Cardiac muscle cell (in vitro differentiated cells and primary cell): ENCODE data around the gene ECHS1. TPM values are rescaled to one million over a fixed set of nuclear protein-coding genes. Genes with fewer than 3 reads are reported as not detected.
"Not testable (repeated sequence)": the region's sequence is repeated elsewhere in the genome, so short reads cannot be mapped to it uniquely, and the experiment has no call there.

Experiments
- DNase-seq, 2 donors: peaks; one replicate each; pipeline versions ENCODE4 v3.0.0 to v3.0.0-alpha.2; 2010 to 2017; ENCODE audit warnings: low read depth in 1 of 2, low spot score in 1 of 2
- H3K27ac ChIP-seq: fragments of 200-600 bp; sonication (generic); 2 replicates; pipeline ENCODE4 v1.5.1; 2016
- H3K27me3 ChIP-seq: fragments of 200-600 bp; sonication (generic); 2 replicates; pipeline ENCODE4 v1.6.0; 2016; ENCODE audit warnings: control low read depth
- H3K36me3 ChIP-seq: fragments of 200-600 bp; sonication (generic); 2 replicates; pipeline ENCODE4 v1.5.1; 2016; ENCODE audit warnings: control low read depth
- H3K4me1 ChIP-seq: fragments of 200-600 bp; sonication (generic); 2 replicates; pipeline ENCODE4 v1.8.1; 2017; ENCODE audit warnings: low read depth, mild to moderate bottlenecking, mixed run types
- H3K4me3 ChIP-seq: fragments of 200-600 bp; sonication (generic); 2 replicates; pipeline ENCODE4 v1.5.1; 2016; ENCODE audit warnings: mild to moderate bottlenecking
- H3K9me3 ChIP-seq: fragments of 200-600 bp; sonication (generic); 2 replicates; pipeline ENCODE4 v1.5.1; 2017; ENCODE audit warnings: low read depth, mild to moderate bottlenecking, control low read depth
- polyA plus RNA-seq: library from polyadenylated mRNA; unstranded; fragments of >200 nt; fragmentation: Nextera tagmentation; extraction: Ambion mirVana; gene quantifications from 2 replicates; pipeline ENCODE4 v1.2.1, GENCODE V29; 2016
- total RNA-seq: library from RNA; depleted of rRNA; stranded (reverse); fragments of >200 nt; gene quantifications from 2 replicates; pipeline ENCODE4 v1.2.3, GENCODE V29; 2016
- TF ChIP-seq, protein P1 (sequence below): IDR thresholded peaks from 2 replicates; pipeline ENCODE4 v1.5.1; 2012; ENCODE audit warnings: low read depth, mild to moderate bottlenecking, low read length

Gene ECHS1
- total and polyA plus RNA-seq, 2 experiments from 2014 or later = 111 to 243 TPM

DNA sequence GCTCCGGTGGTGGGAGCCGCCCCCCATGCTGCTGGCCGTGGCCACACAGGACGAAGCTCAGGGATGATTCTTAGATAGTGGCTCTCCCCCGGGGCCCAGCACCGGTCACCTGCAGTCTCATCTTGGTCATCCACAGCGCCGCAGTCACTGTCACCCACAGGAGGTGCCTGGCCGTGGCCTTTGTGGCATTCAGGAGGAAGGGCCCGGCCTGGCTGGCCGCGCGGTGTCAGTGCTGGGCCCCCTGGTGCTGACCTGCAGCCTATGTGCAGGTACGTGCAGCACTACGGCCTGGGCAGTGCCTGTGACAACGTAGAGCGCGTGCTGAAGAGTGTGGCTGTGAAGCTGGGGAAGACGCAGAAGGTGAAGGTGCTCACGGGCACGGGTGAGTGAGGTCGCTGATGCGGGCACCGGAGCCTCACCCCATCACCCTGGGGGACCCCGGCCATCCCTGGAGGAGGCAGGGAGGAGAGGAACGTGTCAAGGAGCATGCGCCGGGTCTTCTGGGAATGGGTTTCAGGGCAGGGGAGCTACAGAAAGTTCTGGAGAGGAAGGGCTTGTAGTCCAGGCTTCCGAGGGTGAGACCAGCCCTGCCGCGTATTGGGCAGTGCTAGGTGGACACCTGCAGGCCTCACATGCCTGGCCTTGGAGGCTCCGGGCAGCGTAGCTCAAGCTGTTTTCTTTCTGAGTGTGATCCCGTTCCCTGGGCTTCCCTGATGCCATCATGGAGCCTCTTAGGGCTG is 46.2 kb upstream of the ECHS1 start:
- H3K36me3 ChIP-seq = peaks cover 3% of the 10 kb centered on the region
- H3K4me3 ChIP-seq = no peak overlapping the region
- H3K9me3 ChIP-seq = no peaks in the 10 kb centered on the region
- no peaks in the 10 kb centered on the region for H3K4me1 ChIP-seq
- H3K27ac ChIP-seq = no peak overlapping the region
- DNase-seq = no peak
- TF ChIP-seq, protein P1, sequence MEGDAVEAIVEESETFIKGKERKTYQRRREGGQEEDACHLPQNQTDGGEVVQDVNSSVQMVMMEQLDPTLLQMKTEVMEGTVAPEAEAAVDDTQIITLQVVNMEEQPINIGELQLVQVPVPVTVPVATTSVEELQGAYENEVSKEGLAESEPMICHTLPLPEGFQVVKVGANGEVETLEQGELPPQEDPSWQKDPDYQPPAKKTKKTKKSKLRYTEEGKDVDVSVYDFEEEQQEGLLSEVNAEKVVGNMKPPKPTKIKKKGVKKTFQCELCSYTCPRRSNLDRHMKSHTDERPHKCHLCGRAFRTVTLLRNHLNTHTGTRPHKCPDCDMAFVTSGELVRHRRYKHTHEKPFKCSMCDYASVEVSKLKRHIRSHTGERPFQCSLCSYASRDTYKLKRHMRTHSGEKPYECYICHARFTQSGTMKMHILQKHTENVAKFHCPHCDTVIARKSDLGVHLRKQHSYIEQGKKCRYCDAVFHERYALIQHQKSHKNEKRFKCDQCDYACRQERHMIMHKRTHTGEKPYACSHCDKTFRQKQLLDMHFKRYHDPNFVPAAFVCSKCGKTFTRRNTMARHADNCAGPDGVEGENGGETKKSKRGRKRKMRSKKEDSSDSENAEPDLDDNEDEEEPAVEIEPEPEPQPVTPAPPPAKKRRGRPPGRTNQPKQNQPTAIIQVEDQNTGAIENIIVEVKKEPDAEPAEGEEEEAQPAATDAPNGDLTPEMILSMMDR = no peak
- H3K27me3 ChIP-seq = peaks cover 13% of the 10 kb centered on the region

DNA sequence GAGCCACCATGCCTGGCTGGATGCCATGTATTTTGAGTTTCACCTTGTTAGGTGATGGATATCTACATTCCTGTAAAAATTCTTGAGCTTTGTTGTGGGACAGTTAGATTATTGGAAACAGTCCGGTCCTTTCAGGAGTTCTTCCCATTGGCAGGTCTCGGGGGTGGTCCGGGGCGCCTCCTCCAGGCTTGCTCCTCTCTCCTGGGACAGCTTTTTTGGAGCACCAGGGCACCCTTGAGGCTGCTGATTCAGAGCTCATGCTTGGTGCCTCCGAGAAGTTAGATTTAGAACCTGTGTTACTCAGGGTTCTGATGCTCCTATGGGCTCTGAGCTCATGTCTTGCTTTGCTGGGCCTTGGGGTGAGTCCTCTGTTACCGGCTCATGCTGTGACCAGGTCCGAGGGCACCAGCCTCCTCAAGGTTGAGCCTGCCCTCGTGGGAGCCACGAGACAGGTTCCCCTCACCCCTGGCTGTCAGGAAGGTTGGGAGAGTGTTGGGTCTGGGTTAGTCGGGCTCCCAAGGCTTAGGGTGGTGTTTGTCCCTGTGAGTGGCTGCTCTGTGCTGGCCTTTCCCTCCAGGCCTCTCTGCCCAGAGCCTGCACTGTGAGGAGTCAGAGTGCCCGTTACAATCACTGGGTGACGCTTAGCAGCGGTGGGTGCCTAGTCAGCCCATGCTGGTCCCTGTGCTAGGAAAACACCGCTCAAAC is 45.3 kb upstream of the ECHS1 start:
- Histone ChIP-seq H3K27ac (no peak overlapping the region), H3K36me3 (peaks cover 3% of the 10 kb centered on the region), H3K27me3 (peaks cover 10% of the 10 kb centered on the region), H3K9me3 (no peaks in the 10 kb centered on the region), H3K4me1 (no peaks in the 10 kb centered on the region), H3K4me3 (no peak overlapping the region)
- no peak for DNase-seq
- TF ChIP-seq, protein P1 = no peak

DNA sequence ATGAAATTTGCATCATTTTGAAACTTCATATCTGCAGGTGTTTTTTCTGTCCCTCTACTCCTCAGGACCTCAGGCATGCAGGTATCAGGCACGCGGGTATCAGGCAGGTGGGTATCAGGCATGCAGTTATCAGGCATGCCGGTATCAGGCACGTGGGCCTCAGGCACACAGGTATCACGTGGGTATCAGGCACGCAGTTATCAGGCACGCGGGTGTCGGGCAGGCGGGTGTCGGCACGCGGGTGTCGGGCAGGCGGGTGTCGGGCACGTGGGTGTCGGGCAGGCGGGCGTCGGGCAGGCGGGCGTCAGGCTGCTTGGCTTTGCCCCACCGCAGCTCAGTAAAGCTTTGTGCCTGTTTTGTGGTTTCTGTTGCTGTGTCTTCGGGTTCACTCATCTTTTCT is 42.6 kb upstream of the ECHS1 start:
- H3K27me3 ChIP-seq = no peaks in the 10 kb centered on the region
- H3K4me1 ChIP-seq = no peaks in the 10 kb centered on the region
- TF ChIP-seq, protein P1 = no peak
- no peaks in the 10 kb centered on the region for H3K9me3 ChIP-seq
- no peak for DNase-seq
- H3K27ac ChIP-seq = no peak overlapping the region
- H3K36me3 ChIP-seq = peaks cover 15% of the 10 kb centered on the region
- H3K4me3 ChIP-seq = no peak overlapping the region

DNA sequence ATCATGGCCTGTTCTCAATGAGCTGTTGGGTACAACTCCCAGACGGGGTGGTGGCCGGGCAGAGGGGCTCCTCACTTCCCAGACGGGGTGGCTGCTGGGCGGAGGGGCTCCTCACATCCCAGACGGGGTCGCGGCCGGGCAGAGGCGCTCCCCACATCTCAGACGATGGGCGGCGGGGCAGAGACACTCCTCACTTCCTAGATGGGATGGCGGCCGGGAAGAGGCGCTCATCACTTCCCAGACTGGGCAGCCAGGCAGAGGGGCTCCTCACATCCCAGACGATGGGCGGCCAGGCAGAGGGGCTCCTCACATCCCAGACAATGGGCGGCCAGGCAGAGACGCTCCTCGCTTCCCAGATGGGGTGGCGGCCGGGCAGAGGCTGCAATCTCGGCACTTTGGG is 41.2 kb upstream of the ECHS1 start:
- peaks cover 21% of the 10 kb centered on the region for H3K36me3 ChIP-seq
- H3K4me1 ChIP-seq, DNase-seq, H3K27me3 ChIP-seq, H3K9me3 ChIP-seq, H3K4me3 ChIP-seq, H3K27ac ChIP-seq: not testable (repeated sequence)

DNA sequence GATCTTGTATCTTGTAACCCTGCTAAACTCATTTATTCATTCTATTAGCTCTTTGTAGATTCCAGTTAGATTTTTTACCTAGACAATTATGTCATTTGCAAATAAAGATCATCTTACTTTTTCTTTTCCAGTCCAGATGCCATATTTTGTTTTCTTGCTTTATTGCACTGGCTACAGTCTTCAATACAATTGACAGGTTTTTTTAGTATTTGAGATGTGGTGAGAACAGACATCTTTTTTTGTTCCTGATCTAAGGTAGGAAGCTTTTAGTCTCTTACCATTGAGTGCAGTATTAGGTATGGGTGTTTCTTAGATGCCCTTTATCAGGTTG is 39.2 kb upstream of the ECHS1 start:
- no peak for DNase-seq
- peaks cover 18% of the 10 kb centered on the region for H3K36me3 ChIP-seq
- TF ChIP-seq, protein P1 = no peak
- no peaks in the 10 kb centered on the region for H3K27me3 ChIP-seq
- no peaks in the 10 kb centered on the region for H3K4me1 ChIP-seq
- no peaks in the 10 kb centered on the region for H3K9me3 ChIP-seq
- H3K27ac ChIP-seq = no peak overlapping the region
- H3K4me3 ChIP-seq = no peak overlapping the region
